Coronary artery (tissue), 2 donors: Measurements from ENCODE around the gene STX4.

Source experiments
- DNase-seq: peaks from one replicate; pipeline ENCODE4 v3.0.0-alpha.2; 2017; ENCODE audit warnings: low spot score
- H3K27ac ChIP-seq, 2 donors: fragments of 200-600 bp; sonication (generic); one replicate each; pipeline ENCODE4 v1.5.1; 2016 to 2019
- H3K4me3 ChIP-seq: fragments of 200-600 bp; sonication (generic); 2 replicates; pipeline ENCODE4 v1.5.1; 2016; ENCODE audit warnings: mild to moderate bottlenecking, moderate library complexity
- CTCF ChIP-seq: fragments of 200-600 bp; sonication (generic); IDR thresholded peaks from one replicate; pipeline ENCODE4 v1.5.1; 2019; ENCODE audit warnings: antibody characterized with exemption

STX4 gene

GRCh38 chr16:31005350-31006085 lies 27.8 kb upstream of the STX4 start:
- no peak for TF ChIP-seq CTCF
- DNase-seq: no peak
- no peak overlapping the region for H3K4me3 ChIP-seq
- no peak overlapping the region for H3K27ac ChIP-seq

- no peak for DNase-seq
- Histone ChIP-seq H3K4me3 (no peak overlapping the region), H3K27ac (no peak overlapping the region)
- TF ChIP-seq CTCF: no peak
These were observed 27.3 kb upstream of the STX4 start for GRCh38 chr16:31006086-31006385.

GRCh38 chr16:31006589-31006988 lies 26.8 kb upstream of the STX4 start:
- Histone ChIP-seq H3K4me3 (no peak overlapping the region), H3K27ac (no peak overlapping the region)
- TF ChIP-seq CTCF: no peak
- no peak for DNase-seq

GRCh38 chr16:31007684-31008083 lies 25.7 kb upstream of the STX4 start:
- no peak overlapping the region for H3K4me3 ChIP-seq
- no peak for DNase-seq
- H3K27ac ChIP-seq: no peak overlapping the region
- no peak for TF ChIP-seq CTCF

GRCh38 chr16:31008149-31008548 lies 25.2 kb upstream of the STX4 start:
- TF ChIP-seq CTCF: no peak

GRCh38 chr16:31008551-31008950 lies 24.8 kb upstream of the STX4 start:
- no peak overlapping the region for H3K27ac ChIP-seq
- TF ChIP-seq CTCF: no peak
- no peak for DNase-seq
- no peak overlapping the region for H3K4me3 ChIP-seq

More at GRCh38 chr16:31008149-31008548, 25.2 kb upstream of the STX4 start:
- Histone ChIP-seq H3K4me3 (no peak overlapping the region), H3K27ac (no peak overlapping the region)
- no peak for DNase-seq

GRCh38 chr16:31009120-31009519 lies 24.2 kb upstream of the STX4 start:
- Histone ChIP-seq H3K27ac (no peak overlapping the region), H3K4me3 (no peak overlapping the region)

More at GRCh38 chr16:31009120-31009519, 24.2 kb upstream of the STX4 start:
- DNase-seq: no peak
- TF ChIP-seq CTCF: no peak
